NCI-H1105 treated with DMSO at 0.1 percent for 48 hours (cell line): Measurements from ENCODE around the gene ITPK1.
"Not testable (repeated sequence)": the region's sequence is repeated elsewhere in the genome, so short reads cannot be mapped to it uniquely, and the experiment has no call there.

Experiments
- DNase-seq: peaks from one replicate; lab custom pipeline; 2025; lab: John Stamatoyannopoulos, UW

Gene ITPK1

DNA sequence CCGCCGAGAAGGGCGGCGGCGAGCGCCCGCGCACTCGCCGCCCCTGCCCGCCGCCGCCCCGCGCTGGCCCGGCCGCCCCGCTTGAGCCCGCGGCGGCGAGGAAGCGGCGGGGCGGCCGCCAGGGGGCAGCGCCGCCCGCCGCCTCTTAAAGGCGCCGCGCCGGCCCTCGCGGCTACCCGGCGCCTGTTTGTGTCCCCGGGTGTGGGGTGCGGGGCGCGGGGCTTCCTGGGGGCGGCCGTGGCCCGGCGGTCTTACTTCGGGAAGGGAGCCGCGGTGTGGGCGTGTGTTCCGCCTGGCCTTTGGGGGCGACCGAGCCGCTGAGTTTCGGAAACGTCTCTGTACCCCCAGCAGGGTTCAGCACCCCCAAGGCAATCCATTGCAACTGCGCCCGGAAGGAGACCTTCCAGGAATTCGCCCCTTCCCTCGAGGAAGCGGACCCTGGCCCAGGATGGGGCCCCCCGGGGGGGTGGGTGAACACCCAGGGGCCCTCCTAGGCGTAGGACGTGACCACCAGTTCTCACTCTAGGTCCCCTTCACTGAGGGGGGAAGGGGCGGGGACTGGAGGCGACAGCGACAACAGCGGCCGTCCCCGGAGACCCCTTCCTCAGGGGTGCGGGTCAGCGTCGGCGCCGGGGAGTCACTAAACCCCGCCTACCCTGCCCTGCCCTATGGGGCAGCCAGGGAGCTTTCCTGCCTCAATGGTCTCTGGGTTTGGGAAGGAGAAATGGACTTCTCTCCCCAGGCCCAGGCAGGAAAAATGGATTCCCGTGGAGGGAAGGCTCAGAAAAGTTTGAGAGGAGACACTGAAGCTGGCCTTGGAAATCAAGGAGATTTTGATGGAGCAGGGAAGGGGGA, at the start of gene ITPK1:
ITPK1 (minus strand) TSS at position 105 of the 855 bp plus-strand sequence. CDS start 762 bp downstream, outside the sequence.
- DNase-seq = peak; percentile 41

DNA sequence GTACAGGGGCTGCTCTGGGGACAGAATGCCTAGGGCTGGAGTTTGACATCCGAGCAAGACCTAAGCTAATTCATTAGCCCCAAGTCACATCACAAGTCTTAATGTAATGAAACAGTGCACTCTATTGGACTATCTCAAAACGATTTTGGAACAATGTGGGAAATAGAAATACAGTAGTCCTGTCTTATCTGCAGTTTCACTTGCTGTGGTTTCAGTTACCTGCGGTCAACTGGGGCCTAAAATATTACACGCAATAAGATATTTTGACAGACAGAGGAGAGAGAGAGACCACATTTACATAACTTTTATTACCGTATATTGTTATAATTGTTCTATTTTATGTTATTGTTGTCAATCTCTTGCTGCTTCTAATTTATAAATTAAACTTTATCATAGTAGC, 47.8 kb upstream of the ITPK1 start:
- no peak for DNase-seq

DNA sequence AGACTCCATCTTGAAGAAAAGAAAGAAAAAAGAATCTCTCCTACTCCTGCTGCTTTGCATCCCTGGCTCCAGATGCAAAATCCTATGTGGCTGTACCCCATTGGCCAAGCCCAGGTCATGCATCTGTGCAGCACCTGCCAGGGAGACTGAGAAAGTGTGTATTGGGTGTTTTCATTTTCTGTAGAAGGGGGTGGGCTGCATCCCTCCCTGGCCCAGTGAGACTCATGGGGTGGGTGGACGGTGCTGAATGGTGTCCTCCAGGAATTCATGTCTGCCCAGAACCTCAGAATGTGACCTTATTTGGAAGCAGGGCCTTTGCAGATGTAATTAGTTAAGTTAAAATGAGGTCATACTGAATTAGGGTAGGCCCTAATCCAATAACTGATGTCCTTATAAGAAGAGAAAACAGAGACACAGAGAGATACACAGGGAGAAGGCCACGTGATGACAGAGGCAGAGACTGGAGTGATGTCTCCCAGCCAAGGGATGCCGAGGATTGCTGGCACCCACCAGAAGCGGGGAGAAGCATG, 45.8 kb upstream of the ITPK1 start:
- DNase-seq = no peak

GRCh38 chr14:93160353-93160801, 44.7 kb upstream of the ITPK1 start:
- DNase-seq = no peak

DNA sequence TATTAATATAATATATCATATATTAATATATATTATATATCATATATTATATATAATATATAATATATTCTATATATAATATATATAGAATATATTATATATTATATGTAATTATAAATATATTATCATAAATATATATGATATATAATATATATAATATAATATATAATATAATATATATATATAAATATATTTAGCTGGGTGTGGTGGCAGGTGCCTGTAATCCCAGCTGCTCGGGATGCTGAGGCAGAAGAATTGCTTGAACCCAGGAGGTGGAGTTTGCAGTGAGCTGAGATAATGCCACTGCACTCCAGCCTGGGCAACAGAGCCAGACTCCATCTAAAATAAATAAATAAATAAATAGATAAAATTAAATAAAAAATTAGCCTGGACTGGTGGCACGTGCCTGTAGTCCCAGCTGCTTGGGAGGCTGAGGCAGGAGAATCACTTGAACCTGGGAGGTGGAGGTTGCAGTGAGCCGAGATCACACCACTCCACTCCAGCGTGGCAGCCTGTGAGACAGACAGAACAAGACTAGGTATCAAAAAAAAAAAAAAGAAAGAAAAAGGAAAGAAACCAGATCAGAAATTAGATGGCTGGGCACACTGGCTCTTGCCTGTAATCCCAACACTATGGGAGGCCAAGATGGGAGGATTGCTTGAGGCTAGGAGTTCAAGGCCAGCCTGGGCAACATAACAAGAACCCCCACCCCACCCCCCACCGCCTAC, 44.1 kb upstream of the ITPK1 start:
- DNase-seq = not testable (repeated sequence)

GRCh38 chr14:93158349-93158748, 42.6 kb upstream of the ITPK1 start:
- not testable (repeated sequence) for DNase-seq

GRCh38 chr14:93156693-93157369, 41.1 kb upstream of the ITPK1 start:
- DNase-seq = no peak

DNA sequence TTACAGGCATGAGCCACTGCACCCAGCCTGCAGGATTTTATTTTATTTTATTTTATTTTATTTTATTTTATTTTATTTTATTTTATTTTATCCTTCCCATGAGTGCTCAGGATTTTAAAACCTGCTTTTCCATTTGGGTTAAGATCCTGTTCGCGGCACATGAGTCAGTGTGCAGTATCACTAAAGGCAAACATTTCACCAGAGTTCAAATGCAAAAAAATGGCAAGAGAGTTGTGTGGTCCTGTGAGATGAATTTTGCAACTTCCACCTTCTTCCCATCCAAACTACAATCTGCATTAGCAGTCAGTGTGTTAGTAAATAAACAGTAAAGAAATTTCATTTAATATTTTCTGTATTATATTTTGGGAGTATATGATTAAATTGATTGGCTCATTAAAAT, 39.9 kb upstream of the ITPK1 start:
- DNase-seq = no peak

GRCh38 chr14:93153121-93153520, 37.4 kb upstream of the ITPK1 start:
- DNase-seq = no peak

DNA sequence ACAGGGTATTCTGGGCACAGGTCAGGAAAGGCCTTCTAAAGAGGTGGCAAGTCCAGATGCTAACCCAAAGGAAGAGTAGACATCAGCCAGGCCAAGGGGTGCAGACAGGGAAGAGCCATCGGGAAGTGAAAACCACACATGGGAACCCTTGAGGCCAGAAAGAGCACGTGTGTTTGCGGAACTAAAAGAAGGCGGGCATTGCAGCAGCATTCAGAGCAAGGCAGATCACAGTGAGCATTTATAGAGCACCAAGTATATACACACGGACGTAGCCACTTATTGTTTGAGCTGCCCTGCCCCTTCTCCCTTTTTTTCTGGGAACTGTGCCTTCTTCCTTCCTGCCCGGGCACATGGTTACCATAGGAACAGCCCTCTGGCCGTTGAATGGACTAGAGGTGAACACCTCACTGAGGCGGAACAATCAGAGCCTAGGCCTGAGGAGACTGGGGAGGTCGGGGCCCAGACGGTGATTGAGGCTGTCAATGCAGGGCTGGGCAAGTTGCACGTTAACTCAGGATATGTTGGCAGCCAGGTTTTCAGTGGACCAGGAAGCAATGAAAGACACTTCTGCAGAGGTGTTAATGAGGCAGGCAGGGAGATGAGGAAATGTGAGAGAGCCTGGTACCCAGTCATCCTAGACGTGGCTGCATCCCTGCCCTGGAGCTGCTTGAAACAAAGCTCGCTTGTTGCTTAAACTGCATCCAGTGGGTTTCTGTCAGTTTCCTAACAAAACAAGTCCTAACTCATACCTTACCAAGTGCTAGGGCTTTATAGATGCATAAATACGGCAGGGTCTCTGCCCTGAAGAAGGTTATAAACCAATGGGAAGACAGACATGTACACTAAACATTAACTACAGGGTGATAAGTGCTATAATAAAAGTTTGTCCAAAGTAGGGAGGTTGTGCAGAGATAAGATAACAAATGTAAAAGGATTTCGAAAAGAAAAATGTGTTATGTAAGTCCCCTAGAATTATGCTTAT, 34.8 kb upstream of the ITPK1 start:
- no peak for DNase-seq

- no peak for DNase-seq
Observed at GRCh38 chr14:93148979-93149378, 33.3 kb upstream of the ITPK1 start.

DNA sequence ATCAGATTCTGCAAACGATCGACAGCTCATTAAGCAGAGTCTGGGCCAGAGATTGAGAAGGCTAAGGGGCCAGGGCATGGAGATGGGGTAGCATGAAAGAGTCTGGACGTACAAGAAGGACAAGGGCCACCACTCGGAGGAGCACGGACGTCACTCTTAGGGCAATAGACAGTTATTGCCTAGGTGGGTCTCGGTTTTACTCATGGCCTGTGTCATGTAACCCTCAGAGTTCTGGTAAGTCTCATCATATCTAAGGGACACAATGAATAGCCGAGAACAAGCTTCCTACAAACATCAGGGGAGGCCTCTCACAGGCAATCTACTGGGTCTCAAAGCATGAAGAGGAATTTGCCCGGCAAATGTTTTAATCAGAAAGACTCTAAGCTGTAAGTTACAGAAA, 30.4 kb upstream of the ITPK1 start:
- no peak for DNase-seq

GRCh38 chr14:93142854-93143652, 27.3 kb upstream of the ITPK1 start:
- no peak for DNase-seq

- DNase-seq = peak; percentile 56
Observed at GRCh38 chr14:93137864-93138263, 22.1 kb upstream of the ITPK1 start.

DNA sequence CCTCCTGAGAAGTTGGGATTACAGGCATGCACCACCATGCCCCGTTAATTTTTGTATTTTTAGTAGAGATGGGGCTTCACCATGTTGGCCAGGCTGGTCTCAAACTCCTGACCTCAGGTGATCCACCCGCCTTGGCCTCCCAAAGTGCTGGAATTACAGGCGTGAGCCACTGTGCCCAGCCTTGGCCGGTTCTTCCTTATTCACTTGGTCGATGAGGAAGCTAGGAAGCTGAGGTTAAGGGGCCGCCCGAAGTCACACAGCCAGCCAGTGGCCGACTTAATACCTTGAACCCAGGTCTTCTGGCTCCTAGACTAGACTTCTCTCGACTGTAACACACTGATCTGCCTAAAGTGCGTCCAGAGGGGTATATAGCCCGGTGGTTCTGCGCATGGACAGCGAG, 20.8 kb upstream of the ITPK1 start:
- DNase-seq = not testable (repeated sequence)

- no peak for DNase-seq
Observed at GRCh38 chr14:93136009-93136408, 20.3 kb upstream of the ITPK1 start.

DNA sequence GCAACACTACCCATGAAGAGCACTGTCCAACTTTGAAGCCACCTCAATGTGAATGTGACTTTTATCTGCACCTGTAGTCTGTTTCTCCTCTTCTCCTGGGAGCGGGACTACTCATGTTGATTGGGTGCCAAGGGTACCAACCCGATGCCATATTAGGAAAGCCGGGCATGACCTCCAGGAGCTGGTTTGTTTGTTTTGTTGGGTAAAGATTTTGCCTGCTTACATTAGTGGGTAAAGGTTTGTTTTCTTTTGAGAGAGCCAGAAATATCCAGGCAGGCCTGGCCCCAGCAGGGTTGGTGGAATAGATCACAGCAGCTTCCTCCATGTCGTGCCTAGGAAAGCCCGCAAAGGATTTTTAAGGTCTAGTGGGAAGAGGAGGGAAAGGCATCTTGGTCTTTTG, 19.7 kb upstream of the ITPK1 start:
- DNase-seq = no peak

- no peak for DNase-seq
Observed at GRCh38 chr14:93133464-93133863, 17.7 kb upstream of the ITPK1 start.

DNA sequence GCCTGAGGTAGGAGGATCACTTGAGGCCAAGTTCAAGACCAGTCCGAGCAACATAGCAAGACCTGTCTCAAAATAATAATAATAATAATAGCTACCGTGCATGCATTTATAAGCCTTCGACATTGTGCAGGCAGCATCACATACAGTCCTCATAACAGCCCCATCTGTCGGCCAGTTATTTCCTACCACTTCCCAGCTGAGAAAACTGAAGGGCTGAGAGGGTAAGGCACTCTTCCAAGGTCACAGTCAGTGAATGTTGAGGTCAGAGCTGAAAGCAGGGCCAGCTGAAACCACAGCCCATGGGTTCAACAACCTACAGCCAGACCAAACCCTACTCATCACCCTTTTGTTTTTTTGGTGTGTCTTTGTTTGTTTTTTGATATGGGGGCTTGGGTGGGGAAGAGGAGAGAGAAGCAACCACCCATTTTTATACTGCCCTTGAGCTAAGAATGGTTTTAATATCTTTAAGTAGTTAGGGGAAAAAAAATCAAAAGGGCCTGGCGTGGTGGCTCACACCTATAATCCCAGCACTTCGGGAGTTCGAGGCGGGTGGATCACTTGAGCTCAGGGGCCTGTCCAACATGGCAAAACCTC, 16.8 kb upstream of the ITPK1 start:
- no peak for DNase-seq
